ENCODE data around the gene CLEC4C.

Gene CLEC4C

GRCh38 chr12:7723926-7724325 lies 23.2 kb downstream of the CLEC4C start:
- DNase-seq (ENCODE audit: low spot score) = no peak

- DNase-seq (ENCODE audit: low spot score) = no peak
These were observed 27.0 kb downstream of the CLEC4C start for GRCh38 chr12:7719946-7720730.

GRCh38 chr12:7716381-7716780 lies 30.8 kb downstream of the CLEC4C start:
- DNase-seq (ENCODE audit: low spot score) = no peak

- DNase-seq (ENCODE audit: low spot score) = no peak
These were observed 34.2 kb downstream of the CLEC4C start for GRCh38 chr12:7712841-7713442.

- DNase-seq (ENCODE audit: low spot score) = no peak
These were observed 36.0 kb downstream of the CLEC4C start, which contains the start of gene DPPA3 for GRCh38 chr12:7711133-7711532. Gene DPPA3, plus strand, starts transcription at chr12:7711433. Its CDS starts 138 bp downstream, at chr12:7711571.

- no peak for DNase-seq (ENCODE audit: low spot score)
These were observed 37.1 kb downstream of the CLEC4C start for GRCh38 chr12:7709969-7710675.

- DNase-seq (ENCODE audit: low spot score) = no peak
These were observed 41.3 kb downstream of the CLEC4C start for GRCh38 chr12:7705846-7706245.

GRCh38 chr12:7695566-7696197 lies 51.5 kb downstream of the CLEC4C start, which contains the start of gene GDF3:
Gene GDF3, minus strand, starts transcription at chr12:7695775. Its CDS starts 47 bp downstream, at chr12:7695728.
- no peak for DNase-seq (ENCODE audit: low spot score)

- DNase-seq (ENCODE audit: low spot score) = no peak
These were observed 52.0 kb downstream of the CLEC4C start for GRCh38 chr12:7695237-7695560.

- DNase-seq (ENCODE audit: low spot score) = no peak
These were observed 52.5 kb downstream of the CLEC4C start for GRCh38 chr12:7694556-7695236.

GRCh38 chr12:7693793-7694192 lies 53.4 kb downstream of the CLEC4C start:
- no peak for DNase-seq (ENCODE audit: low spot score)

- DNase-seq (ENCODE audit: low spot score) = no peak
These were observed 65.6 kb downstream of the CLEC4C start for GRCh38 chr12:7681535-7681934.
